Prostate gland (tissue), 2 donors: Measurements from ENCODE around the gene WDR64.

Source experiments
- CTCF ChIP-seq, 4 experiments: fragments of 200-600 bp in 2 of 4; fragments of 450-650 bp in 2 of 4; sonication (generic) in 2 of 4; IDR thresholded peaks; 1 replicate in 3 of 4; 2 replicates in 1 of 4; pipeline ENCODE4 v1.5.1; 2016 to 2019; ENCODE audit warnings: antibody characterized with exemption in 4 of 4, mild to moderate bottlenecking in 2 of 4, moderate library complexity in 2 of 4
- POLR2A ChIP-seq: fragments of 450-650 bp; IDR thresholded peaks from one replicate; pipeline ENCODE4 v1.6.1; 2016; ENCODE audit warnings: antibody characterized with exemption, mild to moderate bottlenecking

- TF ChIP-seq CTCF (IDR thresholded peaks at IDR 0.05) (no peak), POLR2A (no peak)
Observed at GRCh38 chr1:241751524-241751923, 99.4 kb downstream of the WDR64 start.
